GM19025 (cell line): ENCODE measurements around the gene SGCD.

Experiments
- ATAC-seq: cut with Tn5 transposase; IDR thresholded peaks from one replicate; pipeline ENCODE4 v1.9.1; 2021; ENCODE audit warnings: mild to moderate bottlenecking, low read depth, moderate library complexity; ENCODE audit not compliant: unreplicated experiment

Gene SGCD

DNA sequence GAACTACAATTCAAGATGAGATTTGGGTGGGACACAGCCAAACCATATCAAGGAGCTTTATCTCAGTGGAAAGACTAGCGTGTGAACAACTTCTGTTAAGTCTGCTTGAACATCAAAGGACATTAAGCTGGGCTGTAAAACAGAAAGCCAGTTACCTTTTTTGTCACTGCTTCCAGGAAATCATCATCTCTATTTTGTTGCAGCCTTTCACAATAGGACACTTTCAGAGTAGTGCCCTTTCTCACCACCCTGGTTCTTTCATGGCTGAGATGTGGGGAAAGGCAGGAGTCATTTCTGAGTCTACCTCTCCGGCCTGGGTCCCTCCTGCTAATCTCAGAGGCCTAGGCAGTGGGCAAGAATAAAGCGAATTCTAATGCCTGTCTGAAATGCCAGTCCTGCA, 426.9 kb downstream of the SGCD start:
- no peak for ATAC-seq

DNA sequence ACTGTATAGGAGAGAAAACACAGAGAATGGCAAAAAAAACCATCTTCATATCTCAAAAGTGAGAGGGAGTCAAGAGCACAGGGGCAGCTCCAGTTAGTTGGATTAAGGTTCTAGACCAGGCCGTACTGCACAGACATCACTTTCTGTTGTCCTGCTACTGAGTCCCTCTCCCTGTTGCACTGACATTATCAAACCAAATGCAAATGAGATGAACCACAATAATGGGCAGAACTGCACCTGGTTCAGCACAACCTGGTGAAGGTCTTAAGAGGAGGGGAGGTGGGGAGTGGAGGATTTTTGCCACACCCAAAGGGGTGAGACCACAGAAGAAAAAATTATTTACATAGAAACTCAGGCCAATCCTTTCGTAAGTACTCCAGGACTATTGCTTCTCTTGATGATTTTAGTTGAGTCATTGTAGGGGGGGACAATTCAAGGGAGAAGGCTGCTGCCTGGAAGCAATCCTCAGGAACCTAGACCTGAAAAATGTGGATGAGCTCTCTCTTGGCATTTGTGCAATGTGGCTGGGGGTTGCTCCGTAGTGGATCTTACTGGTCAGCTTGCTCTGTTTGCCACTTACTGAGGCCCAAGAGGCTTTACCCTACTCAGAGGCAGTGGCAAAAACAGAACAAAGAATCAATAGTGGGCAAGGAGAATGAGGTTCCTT, 428.6 kb downstream of the SGCD start:
- no peak for ATAC-seq

DNA sequence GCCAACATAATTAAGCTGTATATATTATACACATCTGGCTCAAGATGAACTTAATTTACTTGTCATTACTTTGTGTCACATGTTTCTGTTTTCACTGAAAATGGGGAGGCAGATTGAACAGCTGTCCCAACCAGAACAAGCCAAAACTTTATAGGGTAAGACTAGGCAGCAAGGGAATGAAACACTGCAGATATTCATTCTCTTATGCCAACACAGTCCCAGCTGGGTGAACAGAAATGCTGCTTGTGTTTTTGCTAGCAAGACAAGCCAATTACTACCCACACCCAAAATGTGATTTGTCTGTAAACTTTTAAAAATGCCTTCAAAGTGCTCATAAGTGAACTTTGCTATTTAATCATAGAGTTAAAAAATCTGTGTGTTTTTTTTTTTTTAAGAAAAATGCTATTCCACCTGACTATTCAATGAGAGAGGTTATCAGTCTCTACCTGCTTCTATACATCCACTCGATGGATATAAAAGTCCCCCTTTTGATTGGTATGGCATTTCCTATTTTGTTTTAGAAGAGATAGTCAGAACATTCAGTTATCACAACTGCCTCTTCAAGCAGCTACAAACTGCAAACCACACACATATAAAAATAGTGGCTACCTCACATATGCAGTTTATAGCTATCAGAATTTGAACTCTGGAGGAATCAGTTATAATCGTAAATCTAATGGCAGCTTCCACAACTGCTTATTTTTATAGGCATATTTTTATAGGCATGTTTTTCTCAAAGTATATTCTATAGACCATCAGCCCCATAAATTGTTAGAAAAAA, 431.2 kb downstream of the SGCD start:
- ATAC-seq, result no peak

DNA sequence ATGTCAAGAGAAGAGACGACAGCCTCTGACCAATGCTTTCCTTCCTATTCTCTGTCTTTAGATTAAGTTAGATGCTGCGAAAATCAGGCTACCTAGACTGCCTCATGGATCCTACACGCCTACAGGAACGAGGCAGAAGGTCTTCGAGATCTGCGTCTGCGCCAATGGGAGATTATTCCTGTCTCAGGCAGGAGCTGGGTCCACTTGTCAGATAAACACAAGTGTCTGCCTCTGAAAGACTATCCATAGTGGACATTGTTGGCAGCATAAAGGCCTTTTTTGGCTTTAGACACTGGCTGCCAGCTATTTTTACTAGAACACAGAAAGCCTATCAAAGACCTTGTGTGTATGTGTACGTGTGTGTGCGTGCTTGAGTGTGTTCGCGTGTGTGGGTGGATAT, 432.2 kb downstream of the SGCD start:
- ATAC-seq, result no peak

DNA sequence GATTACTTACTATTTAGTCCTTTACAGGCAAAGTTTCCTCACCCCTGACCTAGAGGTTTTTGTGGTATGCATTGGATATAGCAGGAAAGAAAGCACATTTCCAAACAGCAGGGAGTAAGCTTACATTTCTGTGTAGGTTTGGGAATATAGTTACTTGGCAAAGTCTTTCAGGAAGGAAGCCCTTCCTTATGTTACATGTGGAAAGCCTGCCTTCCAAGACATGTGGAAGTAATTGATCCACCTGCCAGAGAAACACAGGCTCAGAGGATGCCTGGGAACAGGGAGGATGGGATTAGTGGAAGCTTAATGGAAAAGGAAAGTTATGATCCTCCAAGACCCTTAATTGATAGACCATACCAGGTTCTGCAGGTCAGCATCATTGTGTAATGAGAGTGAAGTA, 435.8 kb downstream of the SGCD start:
- no peak for ATAC-seq

DNA sequence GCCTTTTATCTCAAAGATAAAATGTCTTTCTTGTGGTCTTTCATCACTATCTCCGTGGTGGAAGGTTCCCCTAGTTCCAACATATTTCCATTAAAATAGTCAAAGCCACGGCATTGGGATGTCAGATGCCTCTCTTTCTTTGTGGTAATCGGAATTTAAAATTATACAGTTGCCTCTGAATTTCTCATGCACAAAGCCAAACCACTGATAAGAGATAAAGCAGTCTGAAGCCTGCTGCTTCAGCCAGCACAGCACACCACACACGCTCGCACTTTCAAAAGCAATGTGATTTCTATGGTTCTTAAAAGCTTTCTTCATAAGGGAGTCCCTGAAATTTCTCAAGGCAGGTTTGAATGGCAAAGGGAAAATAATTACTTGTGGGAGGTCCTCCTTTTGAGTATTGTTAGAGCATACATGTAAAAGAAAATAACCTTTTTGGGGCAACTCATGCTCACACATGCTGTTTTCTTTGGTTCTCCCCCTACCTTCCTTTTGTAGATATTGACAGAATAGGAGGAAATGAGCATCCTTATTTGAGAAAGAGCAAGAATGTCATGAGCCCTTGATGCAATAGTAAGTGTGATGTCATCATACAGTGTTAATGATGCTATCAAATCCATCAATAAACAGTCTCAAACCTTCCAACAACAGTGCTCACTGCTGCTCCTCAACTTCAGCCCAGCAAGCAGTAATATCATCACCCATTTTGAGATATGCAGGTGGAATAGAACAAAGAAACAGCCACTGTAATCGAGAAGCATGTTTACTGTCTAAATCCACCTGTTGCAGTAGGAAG, 437.4 kb downstream of the SGCD start:
- no peak for ATAC-seq

DNA sequence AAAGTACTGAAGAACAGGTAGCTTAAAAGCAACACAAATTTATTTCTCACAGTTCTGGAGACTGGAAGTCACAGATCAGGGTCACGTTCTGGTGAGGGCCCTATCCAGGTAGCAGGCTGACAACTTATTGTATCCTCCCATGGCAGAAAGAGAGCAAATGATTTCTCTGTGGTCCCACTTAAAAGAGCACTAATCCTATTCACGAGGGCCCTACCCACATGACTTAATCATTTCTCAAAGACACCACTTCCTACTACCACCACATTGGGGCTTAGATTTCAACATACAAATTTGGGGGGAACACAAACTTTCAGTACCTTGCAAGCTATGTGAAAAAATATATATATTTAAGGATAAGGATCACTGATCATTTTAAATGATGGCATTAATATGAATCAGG, 447.3 kb downstream of the SGCD start:
- no peak for ATAC-seq

DNA sequence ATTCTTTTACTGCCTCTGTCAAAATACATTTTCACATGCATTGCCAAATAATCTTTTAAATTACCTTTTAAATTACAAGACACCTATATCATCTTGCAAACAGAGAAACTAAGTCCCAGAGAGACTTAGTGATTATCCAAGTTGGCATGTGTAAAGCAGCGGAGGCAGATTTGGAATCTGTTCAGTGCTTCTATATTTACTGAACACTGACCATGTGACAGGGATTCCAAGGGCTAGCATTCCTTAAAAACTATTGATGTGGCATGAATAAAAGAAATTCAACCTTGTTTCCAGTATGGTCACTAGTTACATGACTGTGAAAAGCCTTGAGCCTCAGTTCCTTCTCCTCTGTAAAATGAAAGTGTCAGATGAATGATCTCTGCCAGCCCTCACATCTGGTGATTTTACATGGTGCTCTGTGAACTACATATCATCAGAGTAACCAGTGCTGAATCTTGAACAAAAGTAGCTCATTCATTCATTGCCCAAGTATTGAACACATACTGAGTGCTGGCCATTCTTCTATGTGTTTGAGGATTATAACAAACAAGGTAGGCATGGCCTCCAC, 451.3 kb downstream of the SGCD start:
- no peak for ATAC-seq

DNA sequence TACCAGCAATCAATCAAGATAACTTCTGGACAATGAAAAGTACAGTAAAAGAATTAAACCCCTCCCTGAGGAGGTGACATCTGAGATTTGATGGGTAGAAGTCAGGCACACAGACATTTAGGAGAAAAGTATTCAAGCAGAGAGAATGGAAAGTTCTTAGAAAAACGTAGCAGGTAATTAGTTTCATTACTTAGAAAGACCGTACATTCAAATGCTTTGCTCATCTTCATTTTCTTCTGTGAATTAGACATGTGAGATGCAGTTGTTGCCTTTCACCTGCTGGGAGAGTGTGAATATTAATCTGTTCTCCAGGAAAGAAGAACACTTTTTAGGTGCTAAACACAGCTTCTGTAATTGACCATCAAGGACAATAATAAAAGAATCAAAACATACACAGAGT, 451.8 kb downstream of the SGCD start:
- no peak for ATAC-seq

DNA sequence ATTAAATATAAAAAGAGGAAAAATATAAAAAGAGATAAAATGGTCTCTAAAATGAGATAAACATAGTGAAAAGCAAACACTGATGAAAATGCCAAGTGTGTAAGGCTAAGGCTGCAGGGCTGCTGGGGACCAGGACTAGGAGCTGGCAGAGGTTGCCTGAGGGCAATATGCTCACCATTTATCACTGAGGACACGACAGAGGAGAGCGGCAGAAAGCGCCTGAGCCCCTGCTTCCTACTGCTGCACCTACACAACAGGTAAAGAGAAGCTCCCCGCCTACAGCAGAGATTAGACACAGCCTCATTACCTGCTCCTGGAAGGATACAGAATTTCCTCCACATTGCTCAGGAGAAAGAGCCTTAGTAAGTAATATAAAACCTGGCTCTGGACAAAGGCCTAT, 452.5 kb downstream of the SGCD start:
- ATAC-seq, result no peak

DNA sequence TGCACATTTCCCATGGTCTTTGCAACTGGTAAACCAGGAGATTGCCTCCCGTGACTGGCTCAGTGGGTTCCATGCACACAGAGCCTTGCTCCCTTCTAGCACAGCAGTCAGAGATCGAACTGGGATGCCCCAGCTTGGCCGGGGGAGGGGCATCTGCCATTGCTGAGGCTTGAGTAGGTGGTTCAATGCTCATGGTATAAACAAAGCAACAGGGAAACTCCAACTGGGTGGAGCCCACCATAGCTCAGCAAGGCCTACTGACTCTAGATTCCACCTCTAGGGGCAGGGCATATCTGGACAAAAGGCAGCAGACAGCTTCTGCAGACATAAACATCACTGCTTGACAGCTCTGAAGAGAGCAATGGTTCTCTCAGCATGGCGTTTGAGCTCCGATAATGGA, 456.1 kb downstream of the SGCD start:
- ATAC-seq, result no peak

DNA sequence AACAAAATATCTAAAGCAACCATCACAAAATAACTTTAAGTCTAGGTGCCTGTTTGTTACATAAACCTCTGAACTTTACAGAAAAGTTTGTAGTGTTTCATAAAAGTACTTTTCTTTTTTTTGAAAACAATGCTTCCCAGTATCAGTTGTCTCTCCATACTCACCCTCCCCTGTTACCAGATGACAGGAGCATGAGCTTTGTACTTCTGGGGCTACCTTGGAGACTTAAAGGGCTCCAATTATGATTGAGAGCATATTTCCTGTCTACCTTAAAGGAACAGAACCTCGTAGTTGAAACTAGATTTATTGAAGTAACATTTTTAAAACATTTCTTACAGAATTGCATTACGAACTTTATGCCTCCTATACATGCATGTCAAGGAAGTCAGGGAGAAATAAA, 467.7 kb downstream of the SGCD start:
- no peak for ATAC-seq

DNA sequence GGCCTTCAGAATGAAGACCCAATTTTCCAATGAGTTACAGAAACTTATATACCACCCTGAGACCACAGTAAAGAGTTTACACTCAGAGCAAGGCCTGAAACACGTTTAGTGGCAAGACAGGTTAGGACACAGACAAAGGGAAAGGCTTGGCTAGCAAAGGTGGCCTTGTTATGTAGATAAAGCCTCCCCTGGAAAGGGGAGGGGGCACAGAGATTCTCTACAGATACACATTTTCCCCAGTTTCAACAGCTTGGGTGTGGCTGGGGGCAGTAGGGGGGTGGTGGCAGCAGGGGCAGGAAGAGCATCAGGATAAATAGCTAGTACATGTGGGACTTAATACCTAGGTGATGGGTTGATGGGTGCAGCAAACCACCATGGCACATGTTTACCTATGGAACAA, 471.2 kb downstream of the SGCD start:
- ATAC-seq, result no peak

DNA sequence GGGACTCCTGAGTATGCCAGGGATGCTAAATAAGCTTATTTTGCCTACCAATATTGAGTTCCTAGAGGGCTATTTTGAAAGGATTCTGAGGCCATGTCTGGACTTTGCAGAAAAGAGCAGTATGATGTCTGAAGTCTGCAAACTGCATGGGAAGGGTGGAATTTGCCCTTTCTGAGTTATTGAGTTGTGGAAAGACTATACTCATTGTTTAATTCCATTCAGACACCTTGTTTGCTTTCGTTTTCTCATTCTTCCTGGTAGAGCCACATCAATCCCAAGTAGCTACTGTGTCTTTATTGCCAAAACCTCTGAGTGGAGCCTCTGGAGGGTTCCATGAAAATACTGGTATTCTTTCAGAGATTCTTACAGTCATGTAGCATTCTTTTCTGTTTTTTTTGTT, 472.2 kb downstream of the SGCD start:
- ATAC-seq, result no peak

DNA sequence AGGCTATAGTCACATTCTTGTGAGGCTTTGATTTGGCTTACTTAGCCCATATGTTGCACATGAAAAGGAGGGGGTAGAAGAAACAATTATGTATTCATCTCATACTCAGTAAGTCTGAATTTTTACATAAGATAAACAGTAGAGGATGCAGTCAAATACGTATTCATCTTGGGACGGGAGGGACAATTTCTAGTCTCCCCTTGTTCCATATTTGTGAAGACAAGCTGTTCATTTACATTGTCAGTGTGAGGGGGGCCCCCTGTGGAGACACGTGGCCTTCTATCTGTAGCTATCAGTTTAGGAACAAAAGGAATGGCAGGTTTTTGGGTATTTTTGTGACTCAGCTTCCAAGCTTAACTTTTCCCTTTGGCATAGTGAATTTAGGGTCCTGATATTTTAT, 474.0 kb downstream of the SGCD start:
- no peak for ATAC-seq

DNA sequence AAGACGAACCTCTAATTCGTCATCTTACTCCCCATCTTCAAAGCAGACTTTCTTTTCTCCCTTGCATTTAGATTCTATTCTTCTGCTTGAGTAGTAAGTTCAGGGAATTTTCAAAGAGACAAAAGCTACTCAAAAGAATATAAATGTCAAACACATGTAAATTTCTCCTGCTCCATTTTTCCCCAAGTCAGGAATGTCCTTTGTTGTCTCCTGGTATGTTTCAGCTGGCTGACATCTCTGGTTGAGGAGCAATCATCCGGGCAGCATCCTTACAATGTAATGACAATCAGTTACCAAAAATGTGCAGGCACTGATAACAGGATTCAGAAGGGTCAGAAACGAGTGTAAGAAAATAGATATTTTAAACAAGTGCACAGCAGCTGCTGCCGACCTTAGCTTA, 475.5 kb downstream of the SGCD start:
- ATAC-seq, result no peak

DNA sequence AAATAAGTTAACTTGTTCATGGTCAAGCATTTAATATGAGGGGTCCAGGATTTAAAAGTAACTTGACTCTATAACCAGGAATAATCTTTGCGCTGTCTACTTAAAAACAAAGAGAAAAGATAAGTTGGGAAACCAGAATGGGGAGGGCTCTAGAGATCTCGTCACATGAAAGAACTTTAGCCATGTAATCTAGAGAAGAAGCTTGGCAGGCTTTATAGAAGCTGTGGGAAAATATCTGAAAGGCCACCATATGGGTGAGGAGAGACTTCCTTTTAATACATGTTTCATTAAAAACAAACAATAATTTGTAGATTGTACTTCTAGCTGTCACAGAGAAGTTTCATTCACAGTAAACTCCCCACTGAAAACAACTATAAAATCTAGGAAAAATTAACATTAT, 476.4 kb downstream of the SGCD start:
- ATAC-seq, result no peak

DNA sequence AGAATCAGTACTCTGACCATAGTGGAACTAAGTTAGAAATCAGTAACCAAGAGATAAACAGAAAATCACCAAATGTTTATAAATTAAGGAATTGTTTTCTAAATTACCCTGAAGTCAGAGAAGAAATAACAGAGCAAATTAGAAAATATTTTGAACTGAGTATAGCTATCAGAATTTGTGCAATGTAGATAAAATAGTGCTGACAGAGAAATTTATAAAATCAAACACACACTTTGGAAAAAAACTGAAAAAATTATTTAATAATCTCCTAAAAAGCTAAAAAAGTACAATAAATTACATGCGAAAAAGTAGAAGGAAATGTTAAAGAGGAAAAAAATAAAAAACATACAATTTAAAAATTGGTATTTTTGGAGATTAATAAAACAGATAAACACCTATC, 486.0 kb downstream of the SGCD start:
- ATAC-seq, result no peak

DNA sequence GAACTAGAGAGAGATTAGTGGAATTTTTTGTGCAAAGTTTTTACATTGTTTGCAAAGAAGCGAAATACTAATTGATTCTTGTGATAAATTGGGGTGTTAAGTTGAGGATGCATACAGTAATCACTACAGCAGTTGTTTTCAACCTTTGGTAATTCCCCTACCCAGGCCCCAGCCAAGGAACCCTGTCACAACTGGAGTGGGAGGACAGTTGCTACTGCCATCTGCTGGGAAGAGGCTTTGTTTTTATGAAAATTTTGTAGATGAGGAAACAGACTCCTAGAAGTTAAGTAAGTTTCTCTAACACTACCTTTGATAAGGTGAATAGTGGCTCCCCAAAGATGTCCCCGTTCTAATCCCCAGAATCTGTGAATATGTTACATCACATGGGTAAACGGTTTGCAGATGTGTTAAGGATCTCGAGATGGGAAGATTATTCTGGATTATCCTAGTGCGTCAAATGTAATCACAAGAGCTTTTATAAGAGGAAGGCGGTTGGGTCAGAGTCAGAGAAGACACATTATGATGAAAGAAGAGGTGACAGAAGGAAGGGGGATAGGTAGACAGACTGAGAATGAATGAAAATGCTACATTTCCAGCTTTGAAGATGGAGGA, 489.1 kb downstream of the SGCD start:
- ATAC-seq, result no peak
